Erythroblast (primary cell): ENCODE results near the gene OVOL3.

Experiments
- GATA1 ChIP-seq: IDR thresholded peaks from 2 replicates; pipeline ENCODE4 v1.6.1; 2011; ENCODE audit warnings: low read depth, mild to moderate bottlenecking, control low read depth, low read length, moderate library complexity
- POLR2A ChIP-seq: IDR thresholded peaks from 2 replicates; pipeline ENCODE4 v1.6.1; 2011; ENCODE audit warnings: mild to moderate bottlenecking, low read length

DNA sequence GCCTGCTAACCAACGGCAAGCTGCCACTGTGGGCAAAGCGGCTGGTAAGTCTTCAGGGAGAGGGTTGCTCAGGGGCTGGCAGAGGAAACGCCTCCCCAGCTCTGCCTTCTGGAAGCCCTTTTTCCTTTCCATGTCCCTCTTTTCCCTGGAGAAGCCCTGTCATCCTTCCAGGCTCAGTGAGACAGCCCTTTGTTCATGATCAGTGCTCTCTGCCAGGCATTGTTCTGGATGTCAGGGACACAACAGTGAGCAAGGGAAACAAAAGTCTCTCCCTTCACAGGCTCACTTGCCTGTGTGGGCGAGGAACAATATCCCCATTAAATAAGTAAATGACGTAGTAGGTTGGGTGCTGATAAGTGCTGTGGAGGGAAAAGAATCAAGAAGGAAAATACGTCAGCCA is 13.9 kb upstream of the OVOL3 start:
- TF ChIP-seq POLR2A (no peak), GATA1 (no peak)
